CD1c-positive myeloid dendritic cell (primary cell): ENCODE measurements around the gene VSTM4.

Experiments
- DNase-seq: peaks from one replicate; pipeline ENCODE4 v3.0.0-alpha.2; 2016; ENCODE audit errors: extremely low spot score

Gene VSTM4

DNA sequence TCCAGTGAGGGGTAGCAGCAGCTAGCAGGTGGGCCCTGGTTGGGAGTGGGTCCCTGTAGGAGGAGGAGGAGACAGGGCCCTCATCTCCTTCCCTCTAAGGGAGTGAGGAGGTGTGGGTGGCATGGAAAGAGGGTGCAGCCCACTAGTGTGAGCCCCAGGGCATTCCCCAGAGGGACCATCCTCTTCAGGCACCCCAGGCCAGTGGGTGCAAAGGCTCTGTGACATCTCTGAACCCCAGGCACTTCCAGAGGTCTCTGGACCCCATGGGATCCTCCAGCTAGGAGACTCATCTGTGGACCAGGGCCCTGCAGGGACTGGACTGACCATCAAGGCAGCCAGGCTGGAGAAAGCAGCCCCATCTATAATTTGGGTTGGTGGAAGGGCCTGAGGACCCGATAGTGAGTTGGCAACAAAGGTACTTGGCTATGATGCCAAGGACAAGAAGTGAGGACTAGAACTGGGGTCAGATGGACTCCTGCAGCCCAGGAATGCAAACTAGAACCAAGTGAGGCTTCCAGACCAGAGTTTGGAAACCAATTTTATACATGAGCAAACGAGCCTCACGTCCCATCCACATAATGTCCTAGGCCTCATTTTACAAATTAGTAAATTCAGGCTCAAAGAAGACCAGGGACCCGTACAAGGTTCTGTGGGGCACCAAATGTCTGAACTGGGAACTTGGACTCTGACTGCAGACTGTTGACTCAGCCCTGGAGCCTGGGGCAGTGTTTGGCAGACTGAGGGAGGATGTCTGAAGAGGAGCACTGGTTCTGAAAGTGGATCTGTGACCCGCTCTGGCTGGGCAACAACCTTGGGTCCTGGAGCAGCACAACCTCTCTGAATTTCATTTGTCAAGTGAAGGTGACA, 1.4 kb upstream of the VSTM4 start:
- no peak for DNase-seq

DNA sequence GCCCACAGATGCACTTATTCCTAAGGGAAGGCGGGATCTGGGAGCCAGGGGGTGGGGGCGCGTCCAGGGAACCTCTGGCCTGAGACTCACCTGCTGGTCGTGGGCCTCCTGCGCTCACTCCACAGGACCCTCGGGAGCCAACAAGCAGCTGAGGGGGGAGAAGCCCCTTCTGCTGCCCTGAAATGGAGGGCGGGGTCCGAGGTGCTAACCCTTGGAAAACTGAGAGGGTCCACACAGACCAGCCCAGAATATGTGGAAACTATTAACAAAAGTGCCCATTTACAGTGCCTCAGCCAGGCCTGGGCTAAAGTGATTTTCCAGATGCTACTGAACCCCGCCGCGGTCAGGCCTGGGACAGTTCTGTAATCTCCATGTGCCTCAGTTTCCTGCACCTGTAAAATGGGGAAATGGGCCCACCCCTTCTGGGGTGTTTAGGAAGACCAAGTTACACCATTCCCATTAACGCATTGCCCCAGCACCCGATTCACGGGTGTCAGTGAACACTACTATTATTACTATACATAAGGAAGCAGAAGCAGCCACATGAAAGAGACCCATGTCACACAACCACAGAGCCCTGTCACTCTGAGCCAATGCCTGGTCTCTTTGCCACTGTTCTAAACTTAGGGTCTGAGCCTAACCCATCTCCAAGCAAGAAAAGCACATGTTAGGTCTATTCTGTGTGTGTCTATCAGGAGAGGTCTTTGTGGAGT, 630 bp upstream of the VSTM4 start:
- DNase-seq, result peak; percentile 12

DNA sequence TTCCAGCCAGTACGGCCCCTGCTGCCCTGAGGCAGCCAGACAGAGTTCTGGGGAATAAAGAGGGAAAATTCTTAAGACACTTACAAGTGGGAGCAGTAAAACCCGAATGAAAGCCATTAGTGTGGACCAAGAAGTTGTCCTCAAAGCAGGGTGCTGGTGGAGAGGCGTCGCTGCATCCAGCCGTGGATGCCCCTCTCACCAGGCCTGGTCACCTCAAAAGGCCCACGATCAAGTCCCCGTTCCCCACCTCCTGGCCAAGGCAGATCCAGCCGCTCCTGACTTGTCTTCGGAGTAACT, 656 bp downstream of the VSTM4 start:
- no peak for DNase-seq

DNA sequence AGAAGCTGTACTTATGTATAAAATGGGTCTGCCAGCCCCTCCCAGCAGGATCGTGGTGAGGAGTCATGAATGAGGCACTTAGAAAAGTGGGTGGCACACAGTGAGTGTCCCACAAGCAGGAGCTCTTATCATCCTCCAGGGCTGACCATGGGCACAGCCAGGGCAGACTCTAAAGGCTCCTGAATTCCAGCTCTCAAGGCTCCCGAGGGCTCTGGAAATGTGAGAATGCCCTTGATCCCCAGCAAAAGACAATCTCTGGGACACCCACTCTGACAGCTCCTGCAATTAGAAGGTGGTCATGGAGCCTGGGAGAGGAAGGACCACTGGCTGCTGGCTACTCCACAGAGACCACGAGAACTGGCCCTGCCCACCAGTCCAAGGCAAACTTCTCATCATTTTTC, 1.6 kb downstream of the VSTM4 start:
- DNase-seq, result no peak

DNA sequence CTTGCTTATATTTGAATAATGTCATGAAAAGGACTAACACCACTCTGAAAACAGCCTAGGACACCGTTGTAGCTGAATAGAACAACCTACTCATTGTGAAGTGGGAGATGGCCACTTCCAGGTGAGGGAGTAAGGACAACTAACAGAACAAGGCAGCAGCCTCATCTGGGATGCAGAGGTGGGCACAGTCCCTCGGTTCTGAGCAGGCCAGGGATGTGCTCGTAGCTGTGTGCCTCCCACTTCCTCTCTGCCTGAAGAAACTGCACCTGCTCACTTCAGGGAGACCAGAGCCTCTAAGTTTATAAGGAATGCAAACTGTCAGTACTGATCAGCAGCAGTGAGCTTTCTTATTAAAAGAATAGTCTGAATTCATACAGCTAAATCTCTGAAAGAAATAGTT, 2.5 kb downstream of the VSTM4 start:
- no peak for DNase-seq

DNA sequence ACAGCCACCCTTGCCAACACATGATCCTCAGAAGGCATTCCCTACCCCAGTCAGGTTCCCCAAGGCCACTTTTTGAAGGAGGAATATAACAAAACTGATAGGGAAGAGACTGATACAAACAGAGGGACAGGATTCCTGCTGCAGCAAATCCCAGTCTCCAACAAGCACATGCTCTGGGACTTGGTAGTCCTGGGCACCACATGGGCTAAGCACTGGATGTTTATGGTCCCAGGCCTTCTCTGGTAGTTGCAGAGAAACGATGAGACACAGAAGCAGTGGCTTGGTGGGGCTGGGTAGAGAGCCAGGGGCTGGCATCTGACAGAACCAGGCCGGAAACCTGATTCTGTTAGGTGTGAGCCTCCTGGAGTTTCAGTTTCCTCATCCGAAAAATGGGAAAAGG, 3.2 kb downstream of the VSTM4 start:
- no peak for DNase-seq

DNA sequence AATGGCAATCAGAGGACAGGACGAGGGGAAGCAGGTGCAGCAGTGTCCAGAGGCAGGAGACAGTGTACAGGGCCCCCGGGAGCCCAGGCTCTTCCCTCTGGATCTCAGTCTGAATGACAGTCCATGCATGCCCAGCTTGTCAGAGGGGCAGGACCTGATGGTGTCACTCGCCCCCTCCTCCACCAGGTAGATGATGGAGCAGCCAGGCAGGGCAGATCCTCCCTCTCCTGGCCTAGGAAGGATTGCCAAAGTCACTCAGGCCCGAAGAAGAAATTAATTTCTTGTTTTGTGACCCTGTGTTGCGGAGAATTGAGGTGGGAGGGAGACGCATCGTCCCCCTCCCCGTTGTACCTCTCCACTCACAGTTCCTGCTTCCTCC, 4.0 kb downstream of the VSTM4 start:
- DNase-seq, result no peak

DNA sequence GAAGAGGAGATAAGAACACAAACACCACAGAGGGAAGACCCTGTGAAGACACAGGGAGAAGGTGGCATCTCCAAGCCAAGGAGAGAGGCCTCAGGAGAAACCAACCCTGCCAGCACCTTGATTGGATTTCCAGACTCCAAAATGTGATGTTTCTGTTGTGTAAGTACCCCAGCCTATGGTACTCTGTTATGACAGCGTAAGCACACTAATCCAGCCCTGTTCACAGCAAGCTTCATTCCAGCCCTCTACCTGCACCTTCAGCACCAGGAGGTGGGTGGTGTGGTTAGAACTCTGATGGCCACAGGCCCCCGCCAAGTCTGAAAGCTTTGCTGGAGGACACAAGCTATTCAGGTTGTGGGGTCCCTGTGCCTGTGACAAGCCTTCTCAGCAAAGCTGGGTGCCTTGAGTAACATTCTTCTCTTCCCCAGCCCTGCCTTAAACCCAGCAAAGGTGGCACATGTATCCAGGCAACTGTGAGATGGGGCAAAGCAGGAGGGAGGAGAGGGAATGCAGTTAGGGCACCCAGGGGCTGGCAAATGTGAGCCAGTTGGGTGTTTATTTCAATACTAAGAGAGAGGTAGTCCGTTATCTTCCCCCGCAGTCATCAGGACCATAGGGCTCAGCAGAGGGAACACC, 4.5 kb downstream of the VSTM4 start:
- no peak for DNase-seq

DNA sequence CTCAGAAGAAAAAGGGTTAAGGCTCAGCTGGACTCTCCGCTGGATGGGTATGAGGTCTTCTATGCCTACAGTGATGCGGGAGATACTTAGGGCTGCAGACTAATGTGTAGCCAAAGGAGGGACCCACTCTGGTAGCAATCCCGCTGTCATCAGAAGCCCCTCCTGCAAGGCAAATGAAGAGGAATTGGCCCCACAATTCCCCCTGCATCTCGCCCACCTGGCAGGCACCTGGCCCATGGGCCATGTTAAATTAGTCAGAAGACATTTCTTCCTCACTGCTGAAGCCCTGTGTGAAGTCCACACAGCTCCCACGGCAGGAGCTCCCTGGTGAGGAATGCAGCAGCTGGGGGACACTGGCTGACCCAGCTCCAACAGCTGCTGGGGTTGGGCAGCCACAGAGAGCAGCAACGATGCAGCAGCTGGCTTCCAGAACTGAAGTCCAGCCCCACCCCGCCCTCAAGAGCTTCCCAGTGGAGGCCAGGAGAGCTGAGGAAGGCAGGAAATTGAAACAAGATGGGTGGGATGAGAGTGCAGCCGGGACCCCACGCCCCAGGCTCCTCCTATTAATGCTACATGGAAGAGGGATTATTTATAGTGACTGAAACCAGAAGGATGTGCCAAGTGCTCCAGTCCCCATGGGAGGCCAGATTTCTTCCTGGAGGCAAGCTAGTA, 5.5 kb downstream of the VSTM4 start:
- DNase-seq, result no peak

DNA sequence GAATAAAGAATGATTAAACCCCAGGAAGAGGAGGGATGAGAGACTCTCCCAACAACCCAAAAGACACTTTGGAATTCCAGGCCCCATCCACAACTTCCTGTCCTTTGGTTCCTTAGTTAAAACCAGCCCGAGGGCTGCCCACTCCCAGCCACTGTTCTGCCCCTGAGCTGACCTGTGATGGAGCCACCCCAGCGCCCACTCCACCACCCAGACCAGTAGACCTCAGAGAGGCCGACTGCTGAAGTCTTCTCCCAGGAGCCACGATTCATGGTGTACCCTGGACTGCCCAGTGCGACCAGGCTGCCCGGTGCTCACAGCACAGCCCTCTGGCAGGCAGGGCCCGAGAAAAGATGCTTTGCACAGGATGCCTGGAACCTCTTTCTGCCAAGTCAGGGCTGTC, 6.7 kb downstream of the VSTM4 start:
- no peak for DNase-seq

DNA sequence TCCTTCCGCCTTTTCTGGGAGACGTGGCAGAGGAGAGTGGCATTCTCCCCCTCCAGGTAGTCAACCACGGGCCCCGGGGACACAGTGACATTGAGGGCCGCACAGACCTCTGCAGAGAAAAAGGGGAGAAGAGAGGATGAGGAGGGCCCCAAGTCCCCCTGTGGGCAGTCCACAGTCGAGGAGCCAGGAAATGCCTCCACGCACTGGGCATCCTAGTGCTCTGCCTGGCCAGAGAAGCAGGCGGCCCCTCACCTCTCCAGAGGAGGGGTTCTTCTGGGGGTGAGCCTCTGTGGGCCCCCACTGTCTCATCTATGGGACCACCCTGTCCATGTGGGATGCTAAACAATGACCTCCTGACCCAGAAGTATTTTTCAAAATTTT, 7.4 kb downstream of the VSTM4 start:
- no peak for DNase-seq

DNA sequence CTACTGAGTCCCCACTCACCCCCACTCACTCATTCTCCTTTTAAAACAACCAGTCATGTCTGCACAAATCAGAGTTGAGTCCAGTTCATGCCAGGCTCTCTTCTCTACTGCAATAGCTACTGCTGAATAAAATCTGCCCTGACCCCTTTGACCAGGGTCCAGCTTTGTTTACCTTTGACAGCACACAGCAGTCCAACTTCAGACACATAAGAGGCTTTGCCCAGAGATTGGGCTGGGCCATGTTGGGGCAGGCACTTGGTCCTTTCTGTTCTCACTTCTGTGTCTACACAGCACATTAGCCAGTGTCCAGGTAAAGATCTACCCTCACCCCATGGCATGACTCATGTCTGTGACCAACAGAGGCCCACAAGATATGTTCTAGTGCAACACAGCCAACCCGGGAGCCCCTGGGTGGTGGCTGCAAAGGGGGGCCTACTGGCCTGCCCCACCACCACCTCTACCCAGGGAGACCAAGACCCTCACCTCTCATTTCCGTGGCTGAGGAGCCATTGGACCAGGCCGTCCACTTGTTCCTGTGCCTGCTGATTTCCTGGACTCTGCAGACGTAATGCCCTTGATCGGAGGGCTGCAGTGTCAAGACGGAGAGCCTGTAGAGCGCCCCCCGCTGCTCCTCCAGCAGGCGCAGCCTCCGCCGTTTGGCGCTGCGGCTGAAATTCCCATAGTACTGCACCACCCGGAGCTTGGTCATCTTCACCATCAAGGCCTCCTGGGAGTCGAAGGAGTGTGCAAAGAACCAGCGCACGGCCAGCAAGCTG, 8.0 kb downstream of the VSTM4 start:
- DNase-seq, result no peak

DNA sequence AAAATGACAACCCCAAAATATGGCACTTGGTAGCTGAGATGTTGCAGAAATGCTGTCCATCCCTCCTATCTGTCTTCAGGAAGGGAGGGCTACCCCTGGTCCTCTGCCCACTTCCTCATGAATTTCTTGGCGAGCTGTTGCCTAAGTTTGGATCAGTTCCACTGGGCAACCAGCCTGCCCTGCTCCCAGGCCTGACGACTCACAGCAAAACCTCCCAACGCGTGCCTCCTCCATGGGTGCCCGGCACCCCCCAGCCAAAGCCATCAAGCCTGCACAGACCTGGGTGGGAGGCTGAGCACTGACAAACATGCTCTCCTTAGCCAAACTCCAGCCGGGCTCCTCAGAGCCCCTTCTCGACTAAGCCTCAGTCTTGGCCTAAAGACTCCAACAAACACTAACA, 8.9 kb downstream of the VSTM4 start:
- no peak for DNase-seq

DNA sequence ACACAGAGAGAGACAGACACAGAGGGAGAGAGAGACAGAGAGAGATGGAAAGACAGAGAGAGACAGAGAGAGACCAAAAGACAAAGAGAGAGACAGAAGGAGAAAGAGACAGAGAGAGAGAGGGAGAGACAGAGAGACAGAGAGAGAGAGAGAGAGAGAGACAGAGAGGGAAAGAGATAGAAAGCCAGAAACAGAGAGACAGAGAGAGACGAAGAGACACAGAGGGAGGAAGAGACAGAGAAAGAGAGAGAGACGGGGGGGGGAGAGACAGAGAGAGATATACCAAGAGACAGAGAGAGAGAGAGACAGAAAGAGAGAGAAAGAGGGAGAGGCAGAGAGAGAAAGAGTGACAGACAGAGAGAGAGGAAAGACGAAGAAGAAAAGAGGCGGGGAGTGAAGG, 10.2 kb downstream of the VSTM4 start:
- DNase-seq, result no peak

DNA sequence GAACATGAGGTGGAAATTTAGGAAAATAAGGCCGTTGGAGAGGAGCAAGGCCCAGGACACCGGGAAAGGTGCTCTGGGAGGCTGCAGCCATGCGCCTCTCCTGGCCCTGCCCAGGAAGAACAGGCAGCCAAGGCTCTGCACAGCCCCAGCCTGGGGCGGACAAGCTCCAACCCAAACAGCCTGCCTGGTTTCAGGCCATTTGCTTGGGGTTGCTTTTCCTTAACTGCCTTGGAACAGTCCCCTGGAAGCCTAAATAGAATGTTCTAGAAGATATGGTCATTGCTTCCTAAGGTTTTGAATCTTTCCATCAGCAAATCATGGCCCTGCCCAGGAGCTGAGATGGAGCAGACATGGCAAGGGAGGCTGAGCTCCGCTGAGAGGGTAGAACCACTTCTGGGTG, 11.0 kb downstream of the VSTM4 start:
- no peak for DNase-seq

DNA sequence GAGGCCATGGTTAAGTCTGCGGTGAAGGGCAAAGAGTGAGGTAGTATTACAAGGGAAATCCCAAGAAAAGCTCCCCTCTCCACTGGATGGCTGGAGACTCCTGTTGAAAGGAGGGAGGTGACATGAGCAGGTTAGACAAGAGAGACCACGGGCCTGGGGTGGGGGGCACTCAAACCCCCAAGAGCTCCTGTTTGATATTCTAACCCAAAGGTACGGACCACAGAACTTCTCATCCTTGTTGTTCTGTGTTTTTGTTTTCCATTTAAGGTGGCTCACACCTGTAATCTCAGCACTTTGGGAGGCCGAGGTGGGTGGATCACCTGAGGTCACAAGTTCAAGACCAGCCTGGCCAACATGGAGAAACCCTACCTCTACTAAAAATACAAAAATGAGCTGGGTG, 11.6 kb downstream of the VSTM4 start:
- DNase-seq, result no peak

DNA sequence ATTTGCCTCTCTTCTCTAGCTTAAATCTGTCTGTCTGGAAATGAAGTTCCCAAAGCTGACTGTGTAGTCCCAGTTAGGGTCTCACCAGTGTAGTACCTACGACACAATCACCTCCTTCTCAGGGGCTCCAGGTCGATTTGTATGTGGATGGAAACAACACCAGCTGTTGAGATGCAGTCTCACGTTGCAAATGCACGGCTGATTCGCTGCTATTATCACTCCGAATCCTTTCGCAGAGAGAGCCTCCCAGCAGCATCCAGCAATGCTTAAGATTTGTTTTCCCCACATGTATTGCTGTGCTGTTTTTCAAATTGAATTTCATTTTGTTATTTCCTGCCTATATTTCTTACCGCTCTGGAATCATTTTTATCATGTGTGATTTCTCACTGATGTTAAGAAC, 16.3 kb downstream of the VSTM4 start:
- DNase-seq, result no peak

DNA sequence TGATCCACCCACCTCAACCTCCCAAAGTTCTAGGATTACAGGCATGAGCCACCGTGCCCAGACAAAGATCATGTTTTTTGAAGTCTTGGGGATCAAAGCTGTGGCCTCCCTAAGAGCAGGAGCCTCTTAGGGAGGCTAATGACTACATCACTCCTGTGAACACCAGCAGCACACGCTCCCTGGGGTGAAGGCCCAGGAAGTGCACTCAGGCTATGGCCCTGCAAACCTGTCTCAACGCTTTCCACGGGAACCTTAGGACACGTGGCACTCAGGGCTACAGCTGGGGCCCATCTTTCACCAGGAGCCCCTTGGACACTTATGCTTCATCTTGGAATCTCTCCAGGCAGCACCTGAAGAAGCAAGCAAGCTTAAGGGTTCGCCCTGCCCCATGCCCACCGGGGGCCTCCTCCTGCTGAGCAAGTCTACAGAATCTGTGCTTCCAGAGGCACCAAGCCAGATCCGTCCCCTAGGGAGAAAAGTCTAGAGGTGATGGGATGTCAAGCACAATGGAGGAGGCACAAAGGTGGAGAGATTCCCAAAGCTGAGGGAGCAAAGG, 18.4 kb downstream of the VSTM4 start:
- no peak for DNase-seq

DNA sequence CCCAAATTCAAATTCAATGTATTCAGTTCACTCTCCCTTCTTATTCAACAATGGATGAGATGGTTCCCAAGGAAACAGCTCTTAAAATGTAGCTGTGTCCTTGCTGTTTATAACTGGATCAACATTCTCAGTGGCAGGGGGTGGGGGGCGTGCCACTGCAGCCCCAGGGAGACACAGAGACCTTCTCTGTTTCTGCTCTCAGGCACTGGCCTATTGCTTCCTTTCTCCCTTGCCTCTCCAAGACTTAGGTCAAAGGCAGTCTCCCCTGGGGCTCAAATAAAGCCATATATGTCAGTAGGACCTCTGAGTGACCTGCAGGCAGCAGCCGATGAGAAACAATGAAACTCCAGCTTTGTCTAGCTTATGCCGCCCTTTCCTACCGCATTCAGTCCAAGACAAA, 20.7 kb downstream of the VSTM4 start:
- DNase-seq, result no peak

DNA sequence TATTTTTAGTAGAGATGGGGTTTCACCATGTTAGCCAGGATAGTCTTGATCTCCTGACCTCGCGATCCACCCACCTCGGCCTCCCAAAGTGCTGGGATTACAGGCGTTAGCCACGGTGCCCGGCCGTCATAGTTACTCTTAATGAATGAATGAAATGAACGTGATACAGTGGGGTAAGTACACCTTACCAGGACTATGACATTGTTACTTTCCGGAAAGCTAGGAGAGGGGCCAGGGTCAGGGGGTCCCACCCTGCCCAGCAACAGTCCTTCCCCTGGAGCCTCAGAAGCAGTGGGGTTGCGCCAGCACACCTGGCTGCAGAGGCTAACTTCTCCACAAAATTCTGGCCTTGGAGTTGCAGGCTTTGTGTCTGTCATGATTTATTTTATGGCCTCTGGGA, 21.4 kb downstream of the VSTM4 start:
- no peak for DNase-seq

DNA sequence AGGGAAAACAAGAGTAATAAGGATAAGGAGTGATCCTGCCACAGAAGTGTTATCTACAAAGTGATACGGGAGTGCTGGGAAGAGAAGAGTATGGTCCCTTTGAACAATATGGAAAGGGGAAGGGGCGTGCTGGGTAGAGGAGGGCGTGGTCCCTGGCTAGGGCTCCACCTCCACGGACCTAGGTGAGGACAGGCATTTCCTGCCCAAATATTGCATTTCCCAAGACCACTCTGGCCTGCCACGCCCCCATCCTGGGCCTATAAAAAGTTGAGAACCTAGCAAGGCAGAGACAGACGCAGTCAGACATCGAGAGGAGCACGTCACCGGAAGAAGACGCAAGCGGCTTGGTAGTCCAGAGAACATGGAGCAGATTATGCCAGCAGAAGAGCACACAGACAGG, 22.8 kb downstream of the VSTM4 start:
- DNase-seq, result no peak
